Vagina (tissue), 2 donors: ENCODE results near the gene CSNK2A1. TPM values are rescaled to one million over a fixed set of nuclear protein-coding genes. Genes with fewer than 3 reads are reported as not detected.

Experiments
- DNase-seq, 2 donors: peaks; one replicate each; pipeline ENCODE4 v3.0.0-alpha.2; 2017; ENCODE audit errors: extremely low spot score in 2 of 2
- H3K27ac ChIP-seq: fragments of 200-600 bp; sonication (generic); one replicate; pipeline ENCODE4 v1.5.1; 2019
- H3K27me3 ChIP-seq: fragments of 200-600 bp; sonication (generic); one replicate; pipeline ENCODE4 v1.5.1; 2019
- H3K36me3 ChIP-seq, 2 donors: fragments of 200-600 bp; sonication (generic); one replicate each; pipeline ENCODE4 v1.5.1; 2017 to 2019
- H3K4me1 ChIP-seq: fragments of 200-600 bp; sonication (generic); one replicate; pipeline ENCODE4 v1.5.1; 2019
- H3K4me3 ChIP-seq, 2 donors: fragments of 200-600 bp; sonication (generic); 1 replicate in 1 of 2; 2 replicates in 1 of 2; pipeline ENCODE4 v1.5.1; 2016 to 2019
- H3K9me3 ChIP-seq: fragments of 200-600 bp; sonication (generic); one replicate; pipeline ENCODE4 v1.5.1; 2019
- POLR2A ChIP-seq, 2 donors: fragments of 450-650 bp; IDR thresholded peaks; one replicate each; pipeline ENCODE4 v1.6.1; 2017; ENCODE audit warnings: antibody characterized with exemption in 2 of 2, mild to moderate bottlenecking in 2 of 2, moderate library complexity in 2 of 2
- POLR2AphosphoS5 ChIP-seq, 2 donors: sonication (generic); formaldehyde crosslinking; IDR thresholded peaks; one replicate each; pipeline ENCODE4 v1.9.0; 2017; ENCODE audit warnings: antibody characterized with exemption in 2 of 2, mild to moderate bottlenecking in 2 of 2, low read depth in 1 of 2; ENCODE audit not compliant: insufficient read depth in 1 of 2
- intact Hi-C: fragments of 100-400 bp; cut with DNase I; formaldehyde crosslinking; loops from one replicate; pipeline ENCODE4 v1.15.1; 2023
- total RNA-seq: library from RNA; depleted of rRNA; stranded (reverse); fragments of >200 nt; gene quantifications from one replicate; pipeline ENCODE4 v1.2.3, GENCODE V29; 2016
- TF ChIP-seq, protein P1 (sequence below), 3 experiments: fragments of 450-650 bp in 2 of 3; fragments of 200-600 bp in 1 of 3; sonication (generic) in 1 of 3; IDR thresholded peaks; one replicate each; pipeline ENCODE4 v1.5.1; 2017 to 2019; ENCODE audit warnings: antibody characterized with exemption in 3 of 3, mild to moderate bottlenecking in 2 of 3, moderate library complexity in 2 of 3

Gene CSNK2A1
- total RNA-seq, 1 donor from 2014 or later: 70.0 TPM

DNA sequence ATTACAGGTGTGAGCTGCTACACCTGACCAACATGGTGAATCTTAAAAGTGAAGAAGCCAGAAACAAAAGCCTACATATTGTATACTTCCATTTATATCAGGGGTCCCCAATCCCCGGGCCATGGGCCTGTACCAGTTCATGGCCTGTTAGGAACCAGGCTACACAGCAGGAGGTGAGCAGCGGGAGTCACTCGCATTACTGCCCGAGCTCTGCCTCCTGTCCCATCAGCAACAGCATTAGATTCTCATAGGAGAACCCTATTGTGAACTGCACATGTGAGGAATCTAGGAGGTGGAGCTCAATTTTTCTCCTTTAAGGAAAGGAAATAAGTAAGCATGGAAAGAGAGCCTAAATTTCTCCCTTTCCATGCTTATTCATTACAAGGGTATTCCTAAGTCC, 21.7 kb downstream of the CSNK2A1 start:
- DNase-seq: no peak
- intact Hi-C loops: no loop called here
- H3K4me1 ChIP-seq: peaks cover 10% of the 10 kb centered on the region
- H3K4me3 ChIP-seq: no peak overlapping the region
- no peaks in the 10 kb centered on the region for H3K27me3 ChIP-seq
- peaks cover 0 to 17% of the 10 kb centered on the region in 2 donors for H3K36me3 ChIP-seq
- TF ChIP-seq, protein P1, sequence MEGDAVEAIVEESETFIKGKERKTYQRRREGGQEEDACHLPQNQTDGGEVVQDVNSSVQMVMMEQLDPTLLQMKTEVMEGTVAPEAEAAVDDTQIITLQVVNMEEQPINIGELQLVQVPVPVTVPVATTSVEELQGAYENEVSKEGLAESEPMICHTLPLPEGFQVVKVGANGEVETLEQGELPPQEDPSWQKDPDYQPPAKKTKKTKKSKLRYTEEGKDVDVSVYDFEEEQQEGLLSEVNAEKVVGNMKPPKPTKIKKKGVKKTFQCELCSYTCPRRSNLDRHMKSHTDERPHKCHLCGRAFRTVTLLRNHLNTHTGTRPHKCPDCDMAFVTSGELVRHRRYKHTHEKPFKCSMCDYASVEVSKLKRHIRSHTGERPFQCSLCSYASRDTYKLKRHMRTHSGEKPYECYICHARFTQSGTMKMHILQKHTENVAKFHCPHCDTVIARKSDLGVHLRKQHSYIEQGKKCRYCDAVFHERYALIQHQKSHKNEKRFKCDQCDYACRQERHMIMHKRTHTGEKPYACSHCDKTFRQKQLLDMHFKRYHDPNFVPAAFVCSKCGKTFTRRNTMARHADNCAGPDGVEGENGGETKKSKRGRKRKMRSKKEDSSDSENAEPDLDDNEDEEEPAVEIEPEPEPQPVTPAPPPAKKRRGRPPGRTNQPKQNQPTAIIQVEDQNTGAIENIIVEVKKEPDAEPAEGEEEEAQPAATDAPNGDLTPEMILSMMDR (IDR thresholded peaks at IDR 0.05): no peak
- TF ChIP-seq POLR2AphosphoS5 (IDR thresholded peaks at IDR 0.05; ENCODE audit: insufficient read depth in 1 of 2, low read depth in 1 of 2) (no peak), POLR2A (IDR thresholded peaks at IDR 0.05) (no peak)
- no peak overlapping the region for H3K27ac ChIP-seq
- no peaks in the 10 kb centered on the region for H3K9me3 ChIP-seq

DNA sequence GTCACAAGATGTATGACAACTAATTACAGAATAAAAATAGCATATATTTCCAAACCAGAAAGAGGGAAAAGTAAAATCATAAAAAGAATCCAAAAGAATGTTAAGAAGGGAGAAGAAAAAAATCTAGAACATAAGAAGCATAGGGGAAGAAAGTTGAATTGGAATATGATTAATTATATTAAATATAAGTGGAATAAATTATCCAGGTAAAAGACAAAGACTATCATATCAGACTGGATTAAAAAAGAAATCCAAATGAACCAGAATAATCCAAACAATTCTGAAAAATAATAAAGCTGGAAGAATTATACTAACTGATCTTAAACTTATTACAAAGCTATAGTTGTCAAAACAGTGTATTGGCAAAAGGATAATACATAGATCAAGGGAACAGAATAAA, 23.6 kb downstream of the CSNK2A1 start:
- Histone ChIP-seq H3K4me1 (peaks cover 22% of the 10 kb centered on the region), H3K27me3 (no peaks in the 10 kb centered on the region), H3K27ac (no peak overlapping the region), H3K4me3 (no peak overlapping the region), H3K9me3 (no peaks in the 10 kb centered on the region), H3K36me3 (peaks cover 0 to 9% of the 10 kb centered on the region in 2 donors)
- TF ChIP-seq, protein P1 (IDR thresholded peaks at IDR 0.05): no peak
- TF ChIP-seq POLR2A (IDR thresholded peaks at IDR 0.05) (no peak), POLR2AphosphoS5 (IDR thresholded peaks at IDR 0.05; ENCODE audit: insufficient read depth in 1 of 2, low read depth in 1 of 2) (no peak)
- intact Hi-C loops: no loop called here
- DNase-seq: no peak

DNA sequence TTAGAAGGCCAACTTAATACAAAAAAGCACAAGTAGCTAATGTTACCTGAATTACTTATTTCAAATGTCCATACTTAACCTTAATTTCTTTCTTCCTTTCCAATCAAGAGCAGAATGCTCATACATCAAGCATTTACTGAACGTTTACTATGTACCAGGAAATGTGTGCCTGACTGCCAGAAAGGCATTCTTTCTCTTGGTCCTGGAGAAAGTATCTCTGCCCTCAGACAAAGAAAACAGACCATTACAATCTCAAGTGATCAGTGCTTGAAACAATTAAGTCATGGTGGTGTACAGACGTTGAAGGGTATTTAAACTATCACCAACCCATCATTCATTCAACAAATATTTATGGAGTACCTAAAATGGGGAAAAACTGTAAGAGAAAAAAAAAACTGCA, 26.4 kb downstream of the CSNK2A1 start:
- TF ChIP-seq POLR2A (IDR thresholded peaks at IDR 0.05) (no peak), POLR2AphosphoS5 (IDR thresholded peaks at IDR 0.05; ENCODE audit: insufficient read depth in 1 of 2, low read depth in 1 of 2) (no peak)
- TF ChIP-seq, protein P1 (IDR thresholded peaks at IDR 0.05): no peak
- peaks cover 0 to 9% of the 10 kb centered on the region in 2 donors for H3K36me3 ChIP-seq
- no peak overlapping the region for H3K27ac ChIP-seq
- no peak overlapping the region for H3K4me3 ChIP-seq
- no peaks in the 10 kb centered on the region for H3K9me3 ChIP-seq
- peaks cover 42% of the 10 kb centered on the region for H3K4me1 ChIP-seq
- intact Hi-C loops: no loop called here
- DNase-seq: no peak
- no peaks in the 10 kb centered on the region for H3K27me3 ChIP-seq

DNA sequence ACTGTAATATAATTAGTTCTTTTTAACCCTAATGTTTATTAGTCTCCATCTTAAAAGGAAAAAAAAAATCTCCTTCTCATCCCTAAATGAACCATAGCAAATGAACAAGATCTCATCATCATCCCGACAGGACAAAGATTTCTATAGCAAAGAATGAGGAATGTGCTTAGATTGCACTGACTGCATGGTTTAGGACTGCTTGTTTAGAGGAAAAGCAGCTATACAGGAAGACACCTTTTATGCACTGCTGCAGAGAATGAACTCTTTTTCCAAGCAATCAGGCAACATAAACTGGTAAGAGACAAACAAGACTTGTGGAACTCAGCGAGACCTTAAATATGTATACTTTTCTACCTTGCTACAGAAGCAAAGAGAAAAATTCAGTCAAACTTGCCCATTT, 26.8 kb downstream of the CSNK2A1 start:
- intact Hi-C loops: no loop called here
- Histone ChIP-seq H3K27ac (no peak overlapping the region), H3K9me3 (no peaks in the 10 kb centered on the region), H3K27me3 (no peaks in the 10 kb centered on the region), H3K4me1 (peaks cover 44% of the 10 kb centered on the region), H3K36me3 (peaks cover 0 to 9% of the 10 kb centered on the region in 2 donors), H3K4me3 (no peak overlapping the region)
- TF ChIP-seq, protein P1 (IDR thresholded peaks at IDR 0.05): no peak
- no peak for TF ChIP-seq POLR2AphosphoS5 (IDR thresholded peaks at IDR 0.05; ENCODE audit: insufficient read depth in 1 of 2, low read depth in 1 of 2)
- TF ChIP-seq POLR2A (IDR thresholded peaks at IDR 0.05): no peak
- DNase-seq: no peak

DNA sequence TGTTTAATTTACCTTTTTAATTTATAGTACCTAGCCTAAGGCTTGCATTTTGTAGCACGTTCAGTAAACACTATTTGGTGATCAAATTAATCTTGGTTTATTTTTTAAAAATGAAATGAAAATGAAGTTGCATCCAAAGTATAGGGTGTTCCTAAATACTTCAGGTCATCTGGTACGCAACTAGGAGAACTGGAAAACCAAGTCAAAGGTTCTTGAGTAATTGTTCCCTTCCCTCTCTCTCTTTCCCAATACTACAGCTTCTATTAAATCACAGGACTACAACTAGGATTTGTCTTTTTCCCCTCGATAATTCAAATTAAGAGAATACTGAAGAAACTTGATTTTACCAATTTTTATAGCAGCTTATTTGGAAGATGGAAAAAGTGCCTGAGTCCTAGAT, 27.9 kb downstream of the CSNK2A1 start:
- H3K27ac ChIP-seq: no peak overlapping the region
- TF ChIP-seq POLR2A (IDR thresholded peaks at IDR 0.05): no peak
- TF ChIP-seq, protein P1 (IDR thresholded peaks at IDR 0.05): no peak
- no peak for DNase-seq
- H3K36me3 ChIP-seq: peaks cover 0 to 6% of the 10 kb centered on the region in 2 donors
- no peaks in the 10 kb centered on the region for H3K9me3 ChIP-seq
- no peak overlapping the region for H3K4me3 ChIP-seq
- intact Hi-C loops: no loop called here
- peaks cover 50% of the 10 kb centered on the region for H3K4me1 ChIP-seq
- no peaks in the 10 kb centered on the region for H3K27me3 ChIP-seq
